AG04450 (cell line): ENCODE results near the gene PA2G4. TPM values are rescaled to one million over a fixed set of nuclear protein-coding genes. Genes with fewer than 3 reads are reported as not detected.
A peak's percentile ranks its signal among the peaks of the same experiment; 100 is the strongest.

Experiments
- CTCF ChIA-PET: fragments of 300-600, 350-600 bp; formaldehyde crosslinking; extraction: SDS; loops from one replicate; lab custom pipeline; 2022; ENCODE audit warnings: antibody characterized with exemption, inconsistent platforms; lab: Charles Lee
- POLR2A ChIA-PET: fragments of 350-600 bp; formaldehyde crosslinking; extraction: SDS; loops from one replicate; lab custom pipeline; 2021; ENCODE audit warnings: antibody characterized with exemption, inconsistent platforms; lab: Yijun Ruan, JAX
- DNase-seq: peaks from one replicate; pipeline ENCODE4 v3.0.0-alpha.2; 2011; ENCODE audit warnings: low read depth, low spot score
- H3K27ac ChIP-seq: one replicate; pipeline ENCODE4 v1.5.1; 2012; ENCODE audit warnings: low read depth, low read length, control low read depth
- H3K27me3 ChIP-seq: one replicate; pipeline ENCODE4 v1.6.0; 2012; ENCODE audit warnings: low read length; ENCODE audit not compliant: control insufficient read depth, insufficient read depth
- H3K4me3 ChIP-seq: 2 replicates; pipeline ENCODE4 v1.5.1; 2011; ENCODE audit warnings: mild to moderate bottlenecking, low read depth, low read length, control low read depth
- H3K9me3 ChIP-seq: 2 replicates; pipeline ENCODE4 v1.5.1; 2012; ENCODE audit warnings: low read length; ENCODE audit not compliant: control insufficient read depth, insufficient read depth
- polyA plus RNA-seq: library from polyadenylated mRNA; depleted of rRNA; stranded (reverse); fragments of >200 nt; gene quantifications from 2 replicates; pipeline ENCODE4 v1.2.3, GENCODE V29; 2011
- TF ChIP-seq, protein P1 (sequence below): IDR thresholded peaks from 2 replicates; pipeline ENCODE4 v1.5.1; 2011; ENCODE audit warnings: low read depth, low read length, control low read depth, inconsistent platforms

The PA2G4 gene
- polyA plus RNA-seq, 1 experiment: 223 TPM

DNA sequence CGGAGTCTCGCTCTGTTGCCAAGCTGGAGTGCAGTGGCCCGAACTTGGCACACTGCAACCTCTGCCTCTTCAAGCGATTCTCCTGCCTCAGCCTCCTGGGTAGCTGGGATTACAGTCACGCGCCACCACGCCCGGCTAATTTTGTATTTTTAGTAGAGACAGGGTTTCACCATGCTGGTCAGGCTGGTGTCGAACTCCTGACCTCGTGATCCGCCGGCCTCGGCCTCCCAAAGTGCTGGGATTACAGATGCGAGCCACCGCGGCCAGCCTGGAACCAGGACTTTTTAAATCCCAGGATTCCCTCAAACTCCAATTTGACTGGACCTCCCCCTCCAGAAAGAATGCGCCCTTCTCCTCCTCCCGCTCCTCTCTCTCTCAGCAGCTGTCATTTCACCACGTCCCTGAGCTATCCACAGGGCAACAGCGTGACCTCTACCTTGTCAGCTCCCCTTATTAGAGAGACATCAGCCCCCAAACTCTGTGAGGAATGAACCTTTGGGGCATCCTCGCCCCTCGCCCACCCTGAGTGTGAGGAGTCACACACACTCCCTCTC, 25.7 kb downstream of the PA2G4 start:
- TF ChIP-seq, protein P1, sequence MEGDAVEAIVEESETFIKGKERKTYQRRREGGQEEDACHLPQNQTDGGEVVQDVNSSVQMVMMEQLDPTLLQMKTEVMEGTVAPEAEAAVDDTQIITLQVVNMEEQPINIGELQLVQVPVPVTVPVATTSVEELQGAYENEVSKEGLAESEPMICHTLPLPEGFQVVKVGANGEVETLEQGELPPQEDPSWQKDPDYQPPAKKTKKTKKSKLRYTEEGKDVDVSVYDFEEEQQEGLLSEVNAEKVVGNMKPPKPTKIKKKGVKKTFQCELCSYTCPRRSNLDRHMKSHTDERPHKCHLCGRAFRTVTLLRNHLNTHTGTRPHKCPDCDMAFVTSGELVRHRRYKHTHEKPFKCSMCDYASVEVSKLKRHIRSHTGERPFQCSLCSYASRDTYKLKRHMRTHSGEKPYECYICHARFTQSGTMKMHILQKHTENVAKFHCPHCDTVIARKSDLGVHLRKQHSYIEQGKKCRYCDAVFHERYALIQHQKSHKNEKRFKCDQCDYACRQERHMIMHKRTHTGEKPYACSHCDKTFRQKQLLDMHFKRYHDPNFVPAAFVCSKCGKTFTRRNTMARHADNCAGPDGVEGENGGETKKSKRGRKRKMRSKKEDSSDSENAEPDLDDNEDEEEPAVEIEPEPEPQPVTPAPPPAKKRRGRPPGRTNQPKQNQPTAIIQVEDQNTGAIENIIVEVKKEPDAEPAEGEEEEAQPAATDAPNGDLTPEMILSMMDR: no peak
- Histone ChIP-seq H3K27me3 (no peaks in the 10 kb centered on the region), H3K9me3 (no peaks in the 10 kb centered on the region; the same call in 1 of the 2 replicates), H3K4me3 (peak overlapping the region; percentile 90), H3K27ac (no peak overlapping the region)
- CTCF ChIA-PET: interaction anchor here (1.7 kb wide), 1 partner anchor 59 kb away, joined by 4 read pairs; the partner anchor contains the start of gene SMARCC2
- POLR2A ChIA-PET: no interaction called here
- no peak for DNase-seq

GRCh38 chr12:56130876-56131275, 26.5 kb downstream of the PA2G4 start:
- POLR2A ChIA-PET: no interaction called here
- no peak overlapping the region for H3K27ac ChIP-seq
- H3K4me3 ChIP-seq: no peak overlapping the region
- CTCF ChIA-PET: no interaction called here
- H3K27me3 ChIP-seq: no peaks in the 10 kb centered on the region
- TF ChIP-seq, protein P1: no peak
- DNase-seq: no peak
- H3K9me3 ChIP-seq: no peaks in the 10 kb centered on the region; the same call in 1 of the 2 replicates

- DNase-seq: no peak
- CTCF ChIA-PET: no interaction called here
- H3K27ac ChIP-seq: no peak overlapping the region
- POLR2A ChIA-PET: no interaction called here
- no peak overlapping the region for H3K4me3 ChIP-seq
- TF ChIP-seq, protein P1: no peak
- H3K27me3 ChIP-seq: no peaks in the 10 kb centered on the region
- no peaks in the 10 kb centered on the region for H3K9me3 ChIP-seq
Observed at GRCh38 chr12:56134897-56135296, 30.5 kb downstream of the PA2G4 start.

GRCh38 chr12:56137853-56138571, 33.7 kb downstream of the PA2G4 start:
- ChIA-PET CTCF (interaction anchor here (1.6 kb wide), 1 partner anchor 20 kb away, joined by 3 read pairs; the partner anchor contains the start of gene ZC3H10), POLR2A (no interaction called here)

More at GRCh38 chr12:56137853-56138571, 33.7 kb downstream of the PA2G4 start:
- H3K27ac ChIP-seq: no peak overlapping the region
- no peak overlapping the region for H3K4me3 ChIP-seq
- H3K27me3 ChIP-seq: no peaks in the 10 kb centered on the region
- TF ChIP-seq, protein P1: no peak
- H3K9me3 ChIP-seq: no peaks in the 10 kb centered on the region
- DNase-seq: no peak
